RWPE2 (cell line): ENCODE results near the gene KCNMA1.

ENCODE experiments used
- ATAC-seq: fragments of 200-7000 bp; cut with Tn5 transposase; 3 replicates; pipeline ENCODE4 v1.9.1; 2021; ENCODE audit warnings: low read depth
- DNase-seq: peaks from one replicate; pipeline ENCODE4 v3.0.0-alpha.2; 2020; ENCODE audit warnings: low spot score
- H3K27ac ChIP-seq: fragments of 450-650 bp; 2 replicates; pipeline ENCODE4 v1.5.1; 2017; ENCODE audit warnings: mild to moderate bottlenecking; ENCODE audit not compliant: poor library complexity, severe bottlenecking
- H3K27me3 ChIP-seq: fragments of 250-450 bp; sonication (Bioruptor Pico); 2 replicates; pipeline ENCODE4 v1.5.1; 2021; ENCODE audit warnings: mild to moderate bottlenecking, moderate library complexity; ENCODE audit not compliant: insufficient read depth, poor library complexity, severe bottlenecking
- H3K36me3 ChIP-seq: fragments of 250-450 bp; sonication (Bioruptor Pico); 2 replicates; pipeline ENCODE4 v1.5.1; 2020; ENCODE audit warnings: low read depth, mild to moderate bottlenecking, moderate library complexity
- H3K4me1 ChIP-seq: fragments of 250-450 bp; sonication (Bioruptor Pico); 2 replicates; pipeline ENCODE4 v1.5.1; 2021; ENCODE audit warnings: mild to moderate bottlenecking, moderate library complexity; ENCODE audit not compliant: insufficient read depth, poor library complexity, severe bottlenecking
- H3K4me3 ChIP-seq: fragments of 250-450 bp; sonication (Bioruptor Pico); 2 replicates; pipeline ENCODE4 v1.5.1; 2021; ENCODE audit warnings: mild to moderate bottlenecking, moderate library complexity; ENCODE audit not compliant: severe bottlenecking
- H3K9me3 ChIP-seq: fragments of 250-450 bp; sonication (Bioruptor Pico); 2 replicates; pipeline ENCODE4 v1.5.1; 2021; ENCODE audit warnings: mild to moderate bottlenecking, moderate library complexity; ENCODE audit not compliant: severe bottlenecking
- CTCF ChIP-seq: fragments of 450-650 bp; IDR thresholded peaks from one replicate; pipeline ENCODE4 v1.5.1; 2017; ENCODE audit warnings: mild to moderate bottlenecking, moderate library complexity; ENCODE audit not compliant: poor library complexity, severe bottlenecking

KCNMA1 gene

GRCh38 chr10:77304192-77304591 lies 333.4 kb downstream of the KCNMA1 start:
- Histone ChIP-seq H3K27ac (no peak overlapping the region), H3K9me3 (no peaks in the 10 kb centered on the region), H3K4me3 (no peak overlapping the region), H3K4me1 (peaks cover 14% of the 10 kb centered on the region), H3K27me3 (no peaks in the 10 kb centered on the region), H3K36me3 (no peaks in the 10 kb centered on the region)
- ATAC-seq (no peak), DNase-seq (no peak)
- TF ChIP-seq CTCF: no peak

- Histone ChIP-seq H3K4me1 (peaks cover 17% of the 10 kb centered on the region), H3K9me3 (no peaks in the 10 kb centered on the region), H3K27me3 (no peaks in the 10 kb centered on the region), H3K4me3 (no peak overlapping the region), H3K36me3 (no peaks in the 10 kb centered on the region), H3K27ac (peak overlapping the region; percentile 61)
- no peak for DNase-seq
- peak; percentile 64 for ATAC-seq
- TF ChIP-seq CTCF: no peak
Observed at GRCh38 chr10:77301305-77301730, 336.3 kb downstream of the KCNMA1 start.

- H3K27me3 ChIP-seq: no peaks in the 10 kb centered on the region
- no peak for TF ChIP-seq CTCF
- ATAC-seq (peak; percentile 38), DNase-seq (no peak)
- H3K4me1 ChIP-seq: peaks cover 17% of the 10 kb centered on the region
- peak overlapping the region; percentile 61 for H3K27ac ChIP-seq
- H3K36me3 ChIP-seq: no peaks in the 10 kb centered on the region
- H3K9me3 ChIP-seq: no peaks in the 10 kb centered on the region
- H3K4me3 ChIP-seq: no peak overlapping the region
Observed at GRCh38 chr10:77300682-77301302, 336.8 kb downstream of the KCNMA1 start.

GRCh38 chr10:77299320-77299719 lies 338.3 kb downstream of the KCNMA1 start:
- no peak for ATAC-seq
- DNase-seq: no peak
- no peak for TF ChIP-seq CTCF
- H3K4me1 ChIP-seq: peaks cover 20% of the 10 kb centered on the region
- no peaks in the 10 kb centered on the region for H3K9me3 ChIP-seq
- no peak overlapping the region for H3K27ac ChIP-seq
- H3K36me3 ChIP-seq: no peaks in the 10 kb centered on the region
- no peaks in the 10 kb centered on the region for H3K27me3 ChIP-seq
- no peak overlapping the region for H3K4me3 ChIP-seq

- no peaks in the 10 kb centered on the region for H3K9me3 ChIP-seq
- H3K27ac ChIP-seq: peak overlapping the region; percentile 5
- H3K27me3 ChIP-seq: no peaks in the 10 kb centered on the region
- DNase-seq: no peak
- TF ChIP-seq CTCF: no peak
- peak; percentile 45; the same call in 1 of the 3 replicates for ATAC-seq
- H3K4me3 ChIP-seq: no peak overlapping the region
- peaks cover 21% of the 10 kb centered on the region for H3K4me1 ChIP-seq
- H3K36me3 ChIP-seq: no peaks in the 10 kb centered on the region
Observed at GRCh38 chr10:77297393-77297739, 340.2 kb downstream of the KCNMA1 start.
